Activated CD4-positive, alpha-beta memory T cell treated with anti-CD3 and anti-CD28 coated beads, Interleukin-2, amount 10 ng/mL, durations not matched to agents 7 days and 5 days (primary cell): ENCODE results near the gene P2RY2. TPM values are rescaled to one million over a fixed set of nuclear protein-coding genes. Genes with fewer than 3 reads are reported as not detected.
"Not testable (repeated sequence)": the region's sequence is repeated elsewhere in the genome, so short reads cannot be mapped to it uniquely, and the experiment has no call there.

Source experiments
- CTCF ChIA-PET: fragments of 350-600 bp; sonication (Branson Sonifier 250); formaldehyde crosslinking; loops from one replicate; lab custom pipeline; 2021; ENCODE audit warnings: antibody characterized with exemption, inconsistent platforms; lab: Charles Lee
- POLR2A ChIA-PET: fragments of 350-600 bp; sonication (Branson Sonifier 250); formaldehyde crosslinking; loops from one replicate; lab custom pipeline; 2021; ENCODE audit warnings: antibody characterized with exemption; lab: Charles Lee
- DNase-seq: peaks from one replicate; pipeline ENCODE4 v3.0.0-alpha.2; 2020
- H3K27ac Mint-ChIP-seq: one replicate; pipeline ENCODE4 v1.8.0; 2021; ENCODE audit warnings: mild to moderate bottlenecking, mixed read lengths
- H3K27me3 Mint-ChIP-seq: one replicate; pipeline ENCODE4 v1.8.0; 2021; ENCODE audit warnings: mixed read lengths
- H3K36me3 Mint-ChIP-seq: one replicate; pipeline ENCODE4 v1.8.0; 2021; ENCODE audit warnings: low read depth, mixed read lengths
- H3K4me1 Mint-ChIP-seq: one replicate; pipeline ENCODE4 v1.8.0; 2021; ENCODE audit warnings: mixed read lengths
- H3K4me3 Mint-ChIP-seq: one replicate; pipeline ENCODE4 v1.8.0; 2021; ENCODE audit warnings: mild to moderate bottlenecking, mixed read lengths
- H3K9me3 Mint-ChIP-seq: one replicate; pipeline ENCODE4 v1.8.0; 2021; ENCODE audit warnings: mixed read lengths
- total RNA-seq, 2 experiments: library from RNA; stranded (reverse); gene quantifications; one replicate each; pipeline ENCODE4 v1.2.3, GENCODE V29; 2021

P2RY2 gene
- total RNA-seq, 2 experiments from 2014 or later = not detected

DNA sequence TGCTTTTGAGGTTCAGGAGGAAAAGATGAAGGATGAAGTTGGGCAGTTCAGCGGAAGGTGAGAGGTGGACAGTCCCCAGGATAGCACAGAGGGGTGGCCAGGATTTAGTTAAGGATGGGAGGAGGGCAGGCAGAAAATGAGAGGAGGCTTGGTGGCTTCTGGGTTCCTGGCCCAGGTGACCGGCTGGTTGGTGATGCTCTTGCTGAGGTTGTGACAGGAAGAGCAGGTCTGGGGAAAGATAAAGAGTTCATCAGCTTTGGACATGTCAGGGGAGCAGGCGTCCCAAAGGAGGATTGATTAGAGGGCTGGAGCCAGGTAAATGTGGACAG, 27.6 kb upstream of the P2RY2 start:
- CTCF ChIA-PET = interaction anchor here (1.7 kb wide), 1 partner anchor 12 kb away, joined by 4 read pairs; no protein-coding TSS in a partner anchor
- Mint-ChIP-seq H3K4me1 (peaks cover 10% of the 10 kb centered on the region), H3K9me3 (no peaks in the 10 kb centered on the region), H3K27me3 (no peaks in the 10 kb centered on the region), H3K27ac (no peak overlapping the region), H3K36me3 (no peaks in the 10 kb centered on the region), H3K4me3 (no peak overlapping the region)
- POLR2A ChIA-PET = no interaction called here
- no peak for DNase-seq

DNA sequence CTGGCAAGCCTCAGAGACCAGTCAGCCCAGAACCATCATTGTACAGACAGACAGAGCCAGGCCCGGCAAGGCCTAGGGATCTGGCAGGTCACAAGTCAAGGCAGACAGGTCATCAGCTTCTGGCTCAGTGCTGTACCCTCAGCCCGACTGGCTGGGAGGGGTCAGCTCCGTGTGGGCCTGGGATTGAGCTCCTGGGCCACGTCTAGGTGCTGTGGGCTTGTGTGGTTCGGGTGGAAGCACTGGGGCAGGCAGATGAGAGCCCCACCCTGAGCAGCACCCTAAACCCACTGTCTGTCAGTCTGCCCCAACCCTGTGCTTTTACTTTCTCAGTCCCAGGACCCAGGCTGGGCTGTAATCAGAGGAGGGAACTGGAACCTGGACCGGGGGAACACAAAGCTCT, 26.9 kb upstream of the P2RY2 start:
- Mint-ChIP-seq H3K4me3 (no peak overlapping the region), H3K27me3 (no peaks in the 10 kb centered on the region), H3K27ac (no peak overlapping the region), H3K36me3 (no peaks in the 10 kb centered on the region), H3K4me1 (peaks cover 10% of the 10 kb centered on the region), H3K9me3 (no peaks in the 10 kb centered on the region)
- ChIA-PET CTCF (interaction anchor here (1.7 kb wide), 1 partner anchor 13 kb away, joined by 4 read pairs; no protein-coding TSS in a partner anchor), POLR2A (no interaction called here)
- no peak for DNase-seq

DNA sequence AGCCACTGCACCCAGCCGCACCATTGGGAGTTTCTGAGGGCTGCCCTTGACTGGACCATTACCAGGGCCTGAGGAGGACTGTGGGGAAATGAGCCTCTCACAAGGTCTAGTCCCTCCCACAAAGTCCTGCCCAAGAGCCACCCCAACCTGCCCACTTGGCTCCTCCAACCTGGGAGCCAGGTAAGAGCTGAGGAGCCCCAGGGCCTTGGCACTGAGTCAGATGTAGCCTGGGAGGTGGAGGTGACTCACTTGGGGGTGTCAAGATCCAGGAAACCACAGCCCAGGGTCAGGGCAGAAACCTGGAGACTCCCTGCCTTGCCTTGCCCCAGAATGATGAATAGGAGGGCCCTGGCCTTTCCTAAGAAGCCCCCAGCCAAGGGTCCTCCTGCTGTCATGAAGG, 25.8 kb upstream of the P2RY2 start:
- H3K36me3 Mint-ChIP-seq = no peaks in the 10 kb centered on the region
- no peak overlapping the region for H3K4me3 Mint-ChIP-seq
- no peaks in the 10 kb centered on the region for H3K9me3 Mint-ChIP-seq
- no peak overlapping the region for H3K27ac Mint-ChIP-seq
- no peak for DNase-seq
- peaks cover 10% of the 10 kb centered on the region for H3K4me1 Mint-ChIP-seq
- CTCF ChIA-PET = interaction anchor here (1.7 kb wide), 1 partner anchor 14 kb away, joined by 4 read pairs; no protein-coding TSS in a partner anchor
- peaks cover 2% of the 10 kb centered on the region for H3K27me3 Mint-ChIP-seq
- POLR2A ChIA-PET = interaction anchor here (0.5 kb wide), 1 partner anchor 321 kb away, joined by 3 read pairs; no protein-coding TSS in a partner anchor

DNA sequence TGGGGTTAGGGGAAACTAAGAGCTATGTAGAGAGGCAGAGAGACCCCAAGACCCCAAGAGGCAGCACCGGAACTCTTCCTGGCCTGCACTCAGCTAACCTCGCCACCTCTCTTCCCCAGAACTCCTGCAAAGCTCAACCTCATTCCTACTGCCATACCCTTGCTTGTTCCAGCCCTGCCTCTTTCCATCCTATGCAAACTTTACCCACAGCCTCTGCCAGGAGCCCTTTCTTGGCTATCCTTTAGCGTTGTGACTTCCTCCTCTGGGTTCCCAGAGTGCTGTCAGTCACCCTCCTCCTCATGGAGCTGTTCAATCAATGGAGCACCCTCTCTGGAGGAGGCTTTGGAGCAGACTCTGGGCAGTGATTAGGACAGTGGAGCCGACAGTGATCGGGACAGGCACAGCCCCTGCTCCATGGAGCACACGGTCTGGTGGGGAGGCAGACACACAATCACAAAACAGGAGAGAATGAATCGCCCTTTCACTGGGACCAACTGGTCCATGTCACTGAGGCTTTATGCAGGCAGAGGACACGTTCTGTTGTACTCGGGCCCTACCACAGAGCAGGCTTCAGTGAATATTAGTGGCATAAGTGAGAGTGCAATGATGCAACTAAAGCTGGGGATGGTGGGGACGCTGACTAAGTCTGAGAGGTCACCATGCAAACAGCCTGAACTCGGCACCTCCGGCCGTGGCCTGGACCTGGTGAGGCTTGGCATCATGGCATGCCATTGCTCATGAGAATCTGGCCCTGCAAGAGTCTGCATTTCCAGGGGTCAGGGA, 24.6 kb upstream of the P2RY2 start:
- Mint-ChIP-seq H3K27ac (no peak overlapping the region), H3K4me3 (no peak overlapping the region), H3K4me1 (peaks cover 10% of the 10 kb centered on the region), H3K9me3 (no peaks in the 10 kb centered on the region), H3K36me3 (no peaks in the 10 kb centered on the region), H3K27me3 (peaks cover 3% of the 10 kb centered on the region)
- ChIA-PET CTCF (no interaction called here), POLR2A (no interaction called here)
- no peak for DNase-seq

DNA sequence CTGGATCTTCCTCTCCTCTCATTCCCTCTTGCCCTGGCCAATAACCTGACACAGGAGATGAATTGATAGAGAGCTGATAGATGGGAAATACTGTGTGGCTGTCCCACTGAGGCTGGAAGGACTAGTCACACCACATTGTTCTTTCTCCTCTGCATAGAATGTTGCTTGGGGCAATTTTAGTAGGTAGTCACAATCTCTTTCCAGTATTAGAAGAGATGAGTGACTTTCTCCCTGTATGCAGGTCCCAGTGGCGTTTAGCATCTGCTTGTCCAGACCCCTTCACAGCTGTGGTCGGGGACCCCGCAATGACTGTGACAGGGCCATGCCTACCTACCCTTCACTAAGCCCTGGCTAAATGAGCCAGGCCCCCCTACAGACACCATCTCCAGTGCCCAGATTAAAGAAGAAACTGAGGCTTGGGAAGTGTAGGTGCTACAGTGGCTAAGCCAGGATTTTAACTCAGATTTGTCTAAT, 24.0 kb upstream of the P2RY2 start:
- POLR2A ChIA-PET = no interaction called here
- CTCF ChIA-PET = no interaction called here
- peaks cover 10% of the 10 kb centered on the region for H3K4me1 Mint-ChIP-seq
- no peak for DNase-seq
- H3K4me3 Mint-ChIP-seq = no peak overlapping the region
- H3K36me3 Mint-ChIP-seq = no peaks in the 10 kb centered on the region
- no peak overlapping the region for H3K27ac Mint-ChIP-seq
- H3K9me3 Mint-ChIP-seq = no peaks in the 10 kb centered on the region
- peaks cover 6% of the 10 kb centered on the region for H3K27me3 Mint-ChIP-seq

DNA sequence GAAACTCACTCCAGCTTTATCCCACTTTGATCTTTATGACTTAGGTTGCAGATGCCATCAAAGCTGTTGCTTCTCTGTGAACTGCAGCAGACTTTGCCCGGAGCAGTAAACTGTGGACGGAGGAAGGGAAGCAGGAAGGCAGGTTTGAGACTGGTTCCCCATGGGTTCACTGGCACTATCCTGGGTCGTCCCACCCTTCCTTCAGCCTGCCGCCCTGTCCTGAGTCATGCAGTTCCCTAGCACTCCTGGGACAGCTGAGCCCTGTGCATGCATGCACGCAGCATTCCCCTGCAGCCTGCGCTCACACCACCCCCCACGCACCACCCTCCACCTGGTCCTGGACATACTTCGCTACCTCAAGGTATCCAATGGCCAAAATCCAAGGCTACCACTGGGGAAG, 23.5 kb upstream of the P2RY2 start:
- no peak for DNase-seq
- Mint-ChIP-seq H3K36me3 (no peaks in the 10 kb centered on the region), H3K4me1 (peaks cover 10% of the 10 kb centered on the region), H3K9me3 (no peaks in the 10 kb centered on the region), H3K27ac (no peak overlapping the region), H3K4me3 (no peak overlapping the region), H3K27me3 (peaks cover 6% of the 10 kb centered on the region)
- POLR2A ChIA-PET = no interaction called here
- CTCF ChIA-PET = no interaction called here

DNA sequence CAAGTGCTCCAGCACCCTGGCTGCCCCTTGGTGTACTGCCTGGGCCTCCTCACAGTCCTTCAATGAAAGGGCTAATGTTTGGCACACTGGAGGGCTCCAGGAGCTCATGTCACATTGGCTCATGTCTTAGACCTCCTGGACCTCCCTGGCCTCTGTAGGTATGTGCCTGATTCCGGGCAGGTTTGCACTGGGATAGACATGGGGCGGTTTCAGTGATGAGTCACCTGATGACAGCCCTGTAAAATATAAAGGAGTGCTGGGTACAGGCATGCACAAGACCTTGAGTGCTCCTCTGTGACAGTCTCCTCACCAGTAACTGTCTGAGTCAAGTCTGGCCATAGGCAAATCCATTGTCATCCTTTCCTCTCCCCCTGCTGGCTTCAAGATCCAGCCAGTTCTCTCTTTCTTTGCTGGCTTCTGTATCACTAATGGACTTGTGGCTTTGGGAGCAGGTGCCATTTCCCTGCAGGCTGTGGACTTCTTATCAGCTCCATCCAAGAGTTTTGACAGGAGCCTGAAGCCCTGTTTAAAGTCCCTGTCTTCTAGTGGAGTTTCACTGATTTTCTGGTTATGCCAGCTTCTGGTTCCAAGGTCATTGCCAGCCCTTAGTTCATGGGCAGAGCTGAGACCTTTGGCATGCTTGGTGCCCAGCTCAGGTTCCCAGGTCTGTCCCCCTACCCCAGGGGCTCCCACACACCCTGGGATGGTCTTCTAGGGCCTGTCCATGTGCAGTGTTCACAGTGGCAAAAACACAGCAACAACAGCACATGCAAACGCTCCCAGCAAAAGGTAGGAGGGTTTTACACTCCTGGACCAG, 22.7 kb upstream of the P2RY2 start:
- H3K9me3 Mint-ChIP-seq = no peaks in the 10 kb centered on the region
- DNase-seq = no peak
- H3K27ac Mint-ChIP-seq = no peak overlapping the region
- H3K36me3 Mint-ChIP-seq = no peaks in the 10 kb centered on the region
- peaks cover 8% of the 10 kb centered on the region for H3K27me3 Mint-ChIP-seq
- peaks cover 9% of the 10 kb centered on the region for H3K4me1 Mint-ChIP-seq
- CTCF ChIA-PET = no interaction called here
- H3K4me3 Mint-ChIP-seq = no peak overlapping the region
- POLR2A ChIA-PET = no interaction called here

DNA sequence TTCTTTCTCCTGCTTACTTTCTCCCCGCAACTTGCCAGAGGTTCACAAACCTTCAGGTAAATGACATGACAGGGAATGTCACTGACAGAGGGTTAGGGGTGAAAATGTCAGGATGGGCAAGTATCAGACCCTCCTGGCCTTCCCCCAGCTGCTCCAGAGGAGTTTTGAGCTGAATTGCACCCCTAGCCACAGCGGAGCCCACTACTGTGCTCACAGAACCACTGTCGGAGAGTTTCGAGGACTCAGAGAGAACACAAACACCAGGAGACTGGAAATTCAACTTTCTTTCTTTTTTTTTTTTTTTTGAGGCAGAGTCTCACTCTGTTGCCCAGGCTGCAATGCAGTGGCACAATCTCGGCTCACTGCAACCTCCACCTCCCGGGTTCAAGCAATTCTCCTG, 21.5 kb upstream of the P2RY2 start:
- H3K9me3 Mint-ChIP-seq = no peaks in the 10 kb centered on the region
- H3K27me3 Mint-ChIP-seq = peaks cover 12% of the 10 kb centered on the region
- no peaks in the 10 kb centered on the region for H3K36me3 Mint-ChIP-seq
- H3K4me3 Mint-ChIP-seq = no peak overlapping the region
- ChIA-PET CTCF (no interaction called here), POLR2A (no interaction called here)
- H3K4me1 Mint-ChIP-seq = peaks cover under 1% of the 10 kb centered on the region
- DNase-seq = no peak
- H3K27ac Mint-ChIP-seq = no peak overlapping the region

DNA sequence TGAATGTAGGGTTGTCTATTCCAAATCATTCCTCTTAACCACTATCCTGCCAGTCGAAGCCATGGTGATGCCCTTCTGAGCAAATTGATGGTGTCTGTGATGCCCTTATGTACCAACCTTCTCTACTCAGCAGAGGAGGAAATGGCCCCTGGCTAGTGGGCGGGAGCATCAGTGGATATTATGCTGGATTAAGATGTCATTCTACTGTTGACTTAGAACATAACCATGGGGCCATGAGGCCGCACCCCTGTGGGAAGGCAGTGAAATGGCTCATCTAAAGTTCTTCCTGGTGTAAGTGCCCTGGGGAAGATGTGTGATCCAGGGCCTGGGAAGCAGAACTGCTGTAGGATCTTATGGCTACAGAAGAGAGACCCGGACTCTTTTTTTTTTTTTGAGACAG, 20.7 kb upstream of the P2RY2 start:
- POLR2A ChIA-PET = no interaction called here
- peaks cover 12% of the 10 kb centered on the region for H3K27me3 Mint-ChIP-seq
- H3K36me3 Mint-ChIP-seq = no peaks in the 10 kb centered on the region
- H3K27ac Mint-ChIP-seq = no peak overlapping the region
- H3K9me3 Mint-ChIP-seq = no peaks in the 10 kb centered on the region
- no peak overlapping the region for H3K4me3 Mint-ChIP-seq
- CTCF ChIA-PET = no interaction called here
- DNase-seq = no peak
- H3K4me1 Mint-ChIP-seq = no peaks in the 10 kb centered on the region

DNA sequence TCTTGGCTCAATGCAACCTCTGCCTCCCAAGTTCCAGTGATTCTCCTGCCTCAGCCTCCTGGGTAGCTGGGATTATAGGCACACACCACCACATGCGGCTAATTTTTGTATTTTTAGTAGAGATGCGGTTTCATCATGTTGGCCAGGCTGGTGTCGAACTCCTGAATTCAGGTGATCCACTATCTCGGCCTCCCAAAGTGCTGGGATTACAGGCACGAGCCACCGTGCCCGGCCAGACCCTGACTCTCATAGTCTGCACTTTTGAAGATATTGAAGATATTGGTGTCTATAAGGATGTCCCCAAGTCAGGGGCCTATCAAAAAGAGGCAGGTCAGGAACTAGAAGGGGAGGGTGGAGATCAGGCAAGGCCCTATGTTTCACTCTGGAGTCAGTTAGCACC, 20.3 kb upstream of the P2RY2 start:
- H3K27ac Mint-ChIP-seq, DNase-seq, H3K4me1 Mint-ChIP-seq, H3K4me3 Mint-ChIP-seq, H3K36me3 Mint-ChIP-seq, H3K9me3 Mint-ChIP-seq, CTCF ChIA-PET, POLR2A ChIA-PET: not testable (repeated sequence)
- H3K27me3 Mint-ChIP-seq = peaks cover 12% of the 10 kb centered on the region

DNA sequence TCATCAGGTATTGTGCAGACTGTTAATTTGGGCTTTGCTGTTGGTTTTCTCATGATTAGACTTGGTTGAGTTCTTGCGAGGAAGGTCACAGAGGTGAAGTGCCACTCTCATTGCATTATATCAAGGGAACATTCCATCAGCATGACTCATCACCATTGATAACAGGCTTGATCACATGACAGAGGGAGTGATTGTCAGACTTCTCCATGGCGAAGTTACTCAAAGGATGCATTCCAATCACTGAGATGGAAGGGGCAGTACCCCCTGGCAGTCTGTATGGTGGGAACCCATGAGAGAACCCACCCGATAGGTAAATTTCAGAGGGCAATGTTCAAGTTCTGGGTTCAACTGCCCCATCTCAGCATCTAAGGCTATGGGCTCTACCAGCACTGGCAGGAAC, 19.4 kb upstream of the P2RY2 start:
- POLR2A ChIA-PET = no interaction called here
- no peak overlapping the region for H3K4me3 Mint-ChIP-seq
- no peak overlapping the region for H3K27ac Mint-ChIP-seq
- H3K4me1 Mint-ChIP-seq = no peaks in the 10 kb centered on the region
- no peaks in the 10 kb centered on the region for H3K36me3 Mint-ChIP-seq
- no peaks in the 10 kb centered on the region for H3K9me3 Mint-ChIP-seq
- CTCF ChIA-PET = no interaction called here
- H3K27me3 Mint-ChIP-seq = peaks cover 12% of the 10 kb centered on the region
- no peak for DNase-seq

DNA sequence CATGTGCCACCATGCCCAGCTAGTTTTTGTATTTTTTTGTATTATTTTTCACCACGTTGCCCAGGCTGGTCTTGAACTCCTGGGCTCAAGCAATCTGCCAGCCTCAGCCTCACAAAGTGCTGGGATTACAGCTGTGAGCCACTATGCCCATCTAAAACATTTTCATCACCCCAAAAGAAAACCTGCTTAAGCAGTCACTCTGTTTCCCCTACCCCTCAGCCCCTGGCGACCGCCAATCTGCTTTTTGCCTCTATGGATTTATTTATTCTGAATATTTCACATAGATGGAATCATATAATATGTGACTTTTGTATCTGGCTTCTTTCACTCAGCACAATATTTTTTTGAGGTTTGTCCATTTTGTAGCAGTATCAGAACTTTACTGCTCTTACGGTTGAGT, 18.6 kb upstream of the P2RY2 start:
- H3K9me3 Mint-ChIP-seq = no peaks in the 10 kb centered on the region
- H3K27me3 Mint-ChIP-seq = peaks cover 12% of the 10 kb centered on the region
- DNase-seq = no peak
- CTCF ChIA-PET = no interaction called here
- no peak overlapping the region for H3K4me3 Mint-ChIP-seq
- H3K36me3 Mint-ChIP-seq = no peaks in the 10 kb centered on the region
- peaks cover 3% of the 10 kb centered on the region for H3K4me1 Mint-ChIP-seq
- no peak overlapping the region for H3K27ac Mint-ChIP-seq
- POLR2A ChIA-PET = no interaction called here

DNA sequence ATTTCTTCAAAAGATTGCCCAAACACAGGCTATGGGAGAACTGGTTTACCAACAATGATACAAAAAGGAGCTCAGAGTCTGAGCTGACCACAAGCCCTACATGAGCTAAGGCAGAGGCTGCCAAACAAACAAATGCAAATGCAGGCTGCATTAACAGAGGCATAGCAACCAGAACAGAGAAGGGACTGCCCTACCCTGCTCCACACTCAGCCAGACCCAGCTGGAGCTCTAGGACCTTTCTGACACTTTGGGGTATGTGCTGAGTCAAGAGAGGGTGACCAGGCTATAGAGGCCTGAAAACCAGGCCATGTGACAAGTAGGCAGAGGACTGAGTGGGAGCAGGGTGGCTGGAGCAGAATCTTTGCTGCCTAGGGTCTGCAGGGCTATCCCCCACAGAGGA, 17.8 kb upstream of the P2RY2 start:
- no peak overlapping the region for H3K4me3 Mint-ChIP-seq
- peaks cover 8% of the 10 kb centered on the region for H3K4me1 Mint-ChIP-seq
- H3K27me3 Mint-ChIP-seq = peaks cover 16% of the 10 kb centered on the region

More for the DNA sequence above, 17.8 kb upstream of the P2RY2 start:
- H3K27ac Mint-ChIP-seq = no peak overlapping the region
- no peaks in the 10 kb centered on the region for H3K36me3 Mint-ChIP-seq
- H3K9me3 Mint-ChIP-seq = no peaks in the 10 kb centered on the region
- POLR2A ChIA-PET = no interaction called here
- CTCF ChIA-PET = no interaction called here
- DNase-seq = no peak
